Sigmoid colon (tissue), 7 donors: ENCODE measurements around the gene EIPR1. TPM values are rescaled to one million over a fixed set of nuclear protein-coding genes. Genes with fewer than 3 reads are reported as not detected.

Experiments
- DNase-seq: peaks from one replicate; pipeline ENCODE4 v3.0.0-alpha.2; 2019
- H3K27ac ChIP-seq, 4 donors: fragments of 200-600 bp; sonication (generic); one replicate each; pipeline ENCODE4 v1.5.1; 2016 to 2019; ENCODE audit warnings: mild to moderate bottlenecking in 1 of 4
- H3K27me3 ChIP-seq, 3 donors: fragments of 200-600 bp; sonication (generic); one replicate each; pipeline ENCODE4 v1.5.1; 2019; ENCODE audit warnings: mild to moderate bottlenecking in 1 of 3
- H3K36me3 ChIP-seq, 4 donors: fragments of 200-600 bp; sonication (generic); one replicate each; pipeline ENCODE4 v1.5.1; 2016 to 2019
- H3K4me1 ChIP-seq, 4 donors: fragments of 200-600 bp; sonication (generic); one replicate each; pipeline ENCODE4 v1.5.1; 2017 to 2019
- H3K4me3 ChIP-seq, 4 donors: fragments of 200-600 bp; sonication (generic); one replicate each; pipeline ENCODE4 v1.5.1; 2017 to 2019; ENCODE audit warnings: mild to moderate bottlenecking in 2 of 4, moderate library complexity in 1 of 4
- H3K9me3 ChIP-seq, 4 donors: fragments of 200-600 bp in 3 of 4; sonication (generic) in 3 of 4; one replicate each; pipeline versions ENCODE4 v1.5.1 to v1.6.1; 2013 to 2019
- EP300 ChIP-seq, 4 donors: sonication (generic); formaldehyde crosslinking; IDR thresholded peaks; one replicate each; pipeline ENCODE4 v1.6.1; 2017; ENCODE audit warnings: antibody characterized with exemption in 4 of 4
- POLR2A ChIP-seq, 2 donors: fragments of 450-650 bp; IDR thresholded peaks; one replicate each; pipeline ENCODE4 v1.6.1; 2016; ENCODE audit warnings: antibody characterized with exemption in 2 of 2, mild to moderate bottlenecking in 2 of 2, moderate library complexity in 2 of 2
- POLR2AphosphoS5 ChIP-seq, 4 donors: sonication (generic); formaldehyde crosslinking; IDR thresholded peaks; one replicate each; pipeline ENCODE4 v1.6.1; 2017; ENCODE audit warnings: antibody characterized with exemption in 4 of 4
- WGBS, 2 donors: extraction: QIAGEN DNeasy Blood & Tissue Kit; methylation state at CpG; one replicate each; pipeline ENCODE4 v1.1.7; 2013; 5-methylcytosine and 5-hydroxymethylcytosine counted together
- intact Hi-C: fragments of 100-400 bp; cut with DNase I; formaldehyde crosslinking; loops from one replicate; pipeline ENCODE4 v1.15.1; 2023
- polyA plus RNA-seq, 3 donors: library from polyadenylated mRNA; stranded (reverse); fragments of 200-250 nt; gene quantifications; one replicate each; pipeline ENCODE4 v1.2.3, GENCODE V29; 2013
- total RNA-seq, 4 donors: library from RNA; depleted of rRNA; stranded (reverse); fragments of >200 nt; gene quantifications; one replicate each; pipeline ENCODE4 v1.1.0, GENCODE V29; 2016
- TF ChIP-seq, protein P1 (sequence below), 4 experiments: fragments of 450-650 bp in 3 of 4; fragments of 200-600 bp in 1 of 4; IDR thresholded peaks; one replicate each; pipeline ENCODE4 v1.5.1; 2016 to 2019; ENCODE audit warnings: antibody characterized with exemption in 4 of 4, mild to moderate bottlenecking in 3 of 4, moderate library complexity in 2 of 4
- donor health status: healthy with polysubstance abuse.
- donor health status: Bipolar disorder and iron deficiency.
- donor health status: healthy.

Gene EIPR1
- total and polyA plus RNA-seq, 7 donors: 12.2 to 27.0 (median 20.0) TPM

- TF ChIP-seq, protein P1, sequence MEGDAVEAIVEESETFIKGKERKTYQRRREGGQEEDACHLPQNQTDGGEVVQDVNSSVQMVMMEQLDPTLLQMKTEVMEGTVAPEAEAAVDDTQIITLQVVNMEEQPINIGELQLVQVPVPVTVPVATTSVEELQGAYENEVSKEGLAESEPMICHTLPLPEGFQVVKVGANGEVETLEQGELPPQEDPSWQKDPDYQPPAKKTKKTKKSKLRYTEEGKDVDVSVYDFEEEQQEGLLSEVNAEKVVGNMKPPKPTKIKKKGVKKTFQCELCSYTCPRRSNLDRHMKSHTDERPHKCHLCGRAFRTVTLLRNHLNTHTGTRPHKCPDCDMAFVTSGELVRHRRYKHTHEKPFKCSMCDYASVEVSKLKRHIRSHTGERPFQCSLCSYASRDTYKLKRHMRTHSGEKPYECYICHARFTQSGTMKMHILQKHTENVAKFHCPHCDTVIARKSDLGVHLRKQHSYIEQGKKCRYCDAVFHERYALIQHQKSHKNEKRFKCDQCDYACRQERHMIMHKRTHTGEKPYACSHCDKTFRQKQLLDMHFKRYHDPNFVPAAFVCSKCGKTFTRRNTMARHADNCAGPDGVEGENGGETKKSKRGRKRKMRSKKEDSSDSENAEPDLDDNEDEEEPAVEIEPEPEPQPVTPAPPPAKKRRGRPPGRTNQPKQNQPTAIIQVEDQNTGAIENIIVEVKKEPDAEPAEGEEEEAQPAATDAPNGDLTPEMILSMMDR (IDR thresholded peaks at IDR 0.05): no peak
- TF ChIP-seq EP300 (IDR thresholded peaks at IDR 0.05): no peak
- H3K4me3 ChIP-seq: no peak overlapping the region
- intact Hi-C loops: no loop called here
- peaks cover 0 to 3% (median 0%) of the 10 kb centered on the region in 4 donors for H3K9me3 ChIP-seq
- no peaks in the 10 kb centered on the region for H3K4me1 ChIP-seq
- no peaks in the 10 kb centered on the region for H3K27me3 ChIP-seq
- H3K36me3 ChIP-seq: no peaks in the 10 kb centered on the region
- WGBS, 2 donors: 92 to 95% methylated on average over 6 of the region's 6 CpGs
- no peak overlapping the region for H3K27ac ChIP-seq
- DNase-seq: no peak
These were observed 216.8 kb downstream of the EIPR1 start for GRCh38 chr2:3160751-3161330.

GRCh38 chr2:3159782-3160545 lies 217.7 kb downstream of the EIPR1 start:
- peaks cover 0 to 3% (median 0%) of the 10 kb centered on the region in 4 donors for H3K9me3 ChIP-seq
- no peak for DNase-seq
- intact Hi-C loops: no loop called here
- TF ChIP-seq, protein P1 (IDR thresholded peaks at IDR 0.05): no peak
- no peak for TF ChIP-seq POLR2AphosphoS5 (IDR thresholded peaks at IDR 0.05)
- no peak for TF ChIP-seq EP300 (IDR thresholded peaks at IDR 0.05)
- no peak for TF ChIP-seq POLR2A (IDR thresholded peaks at IDR 0.05)
- no peak overlapping the region for H3K27ac ChIP-seq
- H3K36me3 ChIP-seq: no peaks in the 10 kb centered on the region
- H3K27me3 ChIP-seq: no peaks in the 10 kb centered on the region
- H3K4me3 ChIP-seq: no peak overlapping the region
- no peaks in the 10 kb centered on the region for H3K4me1 ChIP-seq
- WGBS, 2 donors: 88 to 89% methylated on average over 23 of the region's 23 CpGs

GRCh38 chr2:3154700-3155099 lies 222.9 kb downstream of the EIPR1 start:
- no peak overlapping the region for H3K4me3 ChIP-seq
- DNase-seq: no peak
- no peaks in the 10 kb centered on the region for H3K36me3 ChIP-seq
- intact Hi-C loops: no loop called here
- H3K27me3 ChIP-seq: no peaks in the 10 kb centered on the region
- H3K27ac ChIP-seq: no peak overlapping the region
- H3K4me1 ChIP-seq: no peaks in the 10 kb centered on the region
- 69 to 84% methylated on average over 9 of the region's 9 CpGs for WGBS, 2 donors
- TF ChIP-seq EP300 (IDR thresholded peaks at IDR 0.05): no peak
- TF ChIP-seq, protein P1 (IDR thresholded peaks at IDR 0.05): no peak
- no peak for TF ChIP-seq POLR2A (IDR thresholded peaks at IDR 0.05)
- TF ChIP-seq POLR2AphosphoS5 (IDR thresholded peaks at IDR 0.05): no peak
- no peaks in the 10 kb centered on the region for H3K9me3 ChIP-seq

DNA sequence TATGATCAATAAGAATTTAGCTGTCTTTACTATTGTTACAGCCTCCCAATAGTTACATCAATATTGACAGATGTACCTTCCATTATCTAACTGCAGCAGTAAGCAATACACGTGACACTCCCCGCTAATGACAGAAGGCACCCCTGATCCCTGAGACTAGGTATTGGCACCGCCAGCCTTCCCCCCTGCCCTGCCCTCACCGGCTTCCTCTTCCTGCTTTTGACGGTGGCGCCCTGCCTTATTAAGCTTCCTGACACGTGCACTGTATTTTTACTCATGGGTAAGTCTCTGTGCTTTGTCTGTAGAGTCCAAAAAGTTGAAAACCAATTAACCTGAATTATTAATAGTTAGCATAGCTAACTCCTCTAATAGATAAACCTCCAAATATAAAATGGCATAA lies 223.5 kb downstream of the EIPR1 start:
- intact Hi-C loops: no loop called here
- H3K27ac ChIP-seq: no peak overlapping the region
- H3K27me3 ChIP-seq: no peaks in the 10 kb centered on the region
- H3K4me3 ChIP-seq: no peak overlapping the region
- no peaks in the 10 kb centered on the region for H3K4me1 ChIP-seq
- 61 to 80% methylated on average over 7 of the region's 7 CpGs for whole genome bisulfite sequencing, 2 donors
- H3K9me3 ChIP-seq: no peaks in the 10 kb centered on the region
- DNase-seq: no peak
- TF ChIP-seq, protein P1 (IDR thresholded peaks at IDR 0.05): no peak
- TF ChIP-seq POLR2A (IDR thresholded peaks at IDR 0.05): no peak
- no peak for TF ChIP-seq EP300 (IDR thresholded peaks at IDR 0.05)
- TF ChIP-seq POLR2AphosphoS5 (IDR thresholded peaks at IDR 0.05): no peak
- H3K36me3 ChIP-seq: no peaks in the 10 kb centered on the region
